Mucosa of stomach (tissue), 1 donor: Measurements from ENCODE around the gene RALGAPB.
"Not testable (repeated sequence)": the region's sequence is repeated elsewhere in the genome, so short reads cannot be mapped to it uniquely, and the experiment has no call there.

Source experiments
- H3K27me3 ChIP-seq: one replicate; pipeline ENCODE4 v1.7.0; 2013; ENCODE audit warnings: mild to moderate bottlenecking, low read length; ENCODE audit not compliant: control insufficient read depth, insufficient read depth
- H3K36me3 ChIP-seq: one replicate; pipeline ENCODE4 v1.7.0; 2013; ENCODE audit warnings: low read length; ENCODE audit not compliant: control insufficient read depth, insufficient read depth
- H3K4me1 ChIP-seq: one replicate; pipeline ENCODE4 v1.7.0; 2013; ENCODE audit warnings: mild to moderate bottlenecking, low read length; ENCODE audit not compliant: control insufficient read depth, insufficient read depth
- H3K4me3 ChIP-seq: one replicate; pipeline ENCODE4 v1.7.0; 2013; ENCODE audit warnings: low read length
- H3K9ac ChIP-seq: one replicate; pipeline ENCODE4 v1.7.0; 2013; ENCODE audit warnings: mild to moderate bottlenecking, low read length, moderate library complexity
- H3K9me3 ChIP-seq: one replicate; pipeline ENCODE4 v1.7.0; 2013; ENCODE audit warnings: mild to moderate bottlenecking, low read length, moderate library complexity; ENCODE audit not compliant: control insufficient read depth
- donor health status: Pancreatic carcinoma.

Gene RALGAPB

DNA sequence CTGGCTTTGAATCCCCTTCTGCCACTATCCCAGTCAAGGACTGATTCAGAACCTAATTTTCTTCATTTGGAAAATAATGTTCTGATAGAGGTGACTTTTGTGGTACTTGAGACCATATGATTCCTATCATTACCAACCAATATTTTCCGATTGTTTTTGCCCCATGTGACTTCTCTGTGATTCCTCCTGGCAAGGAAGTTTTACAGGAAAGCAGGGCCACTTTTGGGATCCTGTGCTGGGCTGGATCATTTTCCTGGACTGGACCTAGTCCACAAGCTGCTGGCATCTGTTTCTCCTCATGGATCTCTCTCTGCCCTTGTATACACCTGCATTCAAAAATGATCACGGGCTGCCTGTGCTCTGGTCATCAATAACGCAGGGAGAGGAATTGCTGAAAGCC is 23.6 kb upstream of the RALGAPB start:
- H3K9me3 ChIP-seq: no peaks in the 10 kb centered on the region
- H3K9ac ChIP-seq: no peak overlapping the region
- peaks cover 4% of the 10 kb centered on the region for H3K36me3 ChIP-seq
- H3K4me3 ChIP-seq: no peak overlapping the region
- H3K4me1 ChIP-seq: peaks cover 31% of the 10 kb centered on the region
- H3K27me3 ChIP-seq: no peaks in the 10 kb centered on the region

DNA sequence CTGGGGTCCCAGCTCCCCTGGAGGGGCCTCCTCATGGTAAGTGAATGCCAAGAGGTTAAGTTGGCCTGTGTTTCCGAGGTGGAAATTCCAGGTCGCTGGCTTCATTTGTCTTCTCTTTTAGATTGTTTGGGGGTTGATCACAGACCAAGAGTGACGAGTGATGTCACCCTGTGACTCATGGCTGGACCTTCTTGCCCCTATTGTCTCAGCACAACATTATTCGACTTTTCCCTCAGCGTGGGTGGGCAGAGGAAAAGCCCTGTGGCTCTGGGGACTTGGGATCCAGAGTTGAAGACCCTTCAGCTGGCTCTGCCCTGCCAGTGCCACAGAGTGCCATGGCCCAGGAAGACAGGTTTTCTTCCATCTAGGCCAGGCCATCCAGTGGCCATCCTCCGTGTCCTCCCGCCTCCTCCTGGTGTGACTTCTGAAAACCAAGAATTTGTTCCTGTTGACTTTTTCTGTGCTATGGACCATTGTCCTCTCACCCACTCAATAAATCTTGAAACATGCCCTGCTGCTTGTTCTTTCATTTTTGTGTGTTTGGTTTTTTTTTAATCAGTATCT is 22.1 kb upstream of the RALGAPB start:
- Histone ChIP-seq H3K4me3 (no peak overlapping the region), H3K27me3 (no peaks in the 10 kb centered on the region), H3K4me1 (peaks cover 31% of the 10 kb centered on the region), H3K9ac (no peak overlapping the region), H3K9me3 (no peaks in the 10 kb centered on the region), H3K36me3 (peaks cover 4% of the 10 kb centered on the region)

DNA sequence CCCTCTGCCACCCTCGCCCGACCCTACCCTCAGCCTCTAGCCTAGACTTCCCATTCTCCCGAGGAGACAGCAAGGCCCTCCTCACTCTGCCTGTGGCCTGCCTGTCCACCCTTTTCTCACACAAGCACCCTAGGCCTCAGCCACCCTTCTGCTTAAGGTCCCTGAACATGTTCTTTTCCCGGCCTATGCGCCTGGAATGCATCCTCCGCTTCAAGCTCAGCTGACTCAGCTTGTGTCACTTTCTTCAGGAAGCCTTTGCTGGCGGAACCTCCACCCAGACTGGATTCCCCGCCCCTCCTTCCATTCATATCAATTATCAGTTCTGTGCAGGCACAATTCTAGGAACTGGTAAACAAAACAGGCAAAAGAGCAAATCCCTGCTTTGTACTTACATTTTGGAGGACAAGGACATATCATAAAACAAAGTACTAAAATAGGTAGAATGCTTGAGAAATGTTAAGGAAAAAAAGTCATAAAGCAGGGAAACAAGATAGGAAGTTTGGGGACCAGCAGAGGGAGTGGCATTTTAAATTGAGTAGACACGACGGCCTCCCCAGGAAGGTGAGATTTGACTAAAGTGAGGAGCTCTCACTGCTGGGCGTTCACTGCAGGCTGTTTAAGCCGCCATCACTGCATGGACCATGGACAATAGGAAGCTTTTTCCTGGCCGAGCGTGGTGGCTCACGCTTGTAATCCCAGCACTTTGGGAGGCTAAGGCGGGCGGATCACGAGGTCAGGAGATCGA is 19.6 kb upstream of the RALGAPB start:
- no peak overlapping the region for H3K4me3 ChIP-seq
- H3K36me3 ChIP-seq: peaks cover 4% of the 10 kb centered on the region
- H3K4me1 ChIP-seq: peaks cover 20% of the 10 kb centered on the region
- no peaks in the 10 kb centered on the region for H3K9me3 ChIP-seq
- H3K27me3 ChIP-seq: no peaks in the 10 kb centered on the region
- H3K9ac ChIP-seq: no peak overlapping the region

DNA sequence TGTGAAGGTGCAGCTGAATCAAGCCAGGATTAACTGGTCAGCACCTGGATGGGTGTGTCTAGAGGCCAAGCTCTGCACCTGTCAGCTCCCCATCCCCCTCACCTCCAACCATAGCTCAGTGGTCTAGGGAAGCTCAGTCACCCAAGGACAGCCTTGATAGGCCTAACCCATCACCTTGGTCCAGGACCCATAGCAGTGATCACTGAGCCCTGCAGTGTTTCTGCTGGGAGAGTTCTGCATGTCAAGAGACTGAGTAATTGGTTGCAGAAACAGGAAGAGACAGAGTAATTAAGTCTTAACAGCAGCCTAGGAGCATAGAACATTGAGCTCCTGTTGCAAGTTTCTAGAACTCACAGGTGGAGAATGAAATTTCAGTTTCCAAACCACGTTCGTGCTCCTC is 18.7 kb upstream of the RALGAPB start:
- Histone ChIP-seq H3K27me3 (no peaks in the 10 kb centered on the region), H3K4me1 (peaks cover 15% of the 10 kb centered on the region), H3K9me3 (no peaks in the 10 kb centered on the region), H3K9ac (no peak overlapping the region), H3K4me3 (no peak overlapping the region), H3K36me3 (peaks cover 4% of the 10 kb centered on the region)

DNA sequence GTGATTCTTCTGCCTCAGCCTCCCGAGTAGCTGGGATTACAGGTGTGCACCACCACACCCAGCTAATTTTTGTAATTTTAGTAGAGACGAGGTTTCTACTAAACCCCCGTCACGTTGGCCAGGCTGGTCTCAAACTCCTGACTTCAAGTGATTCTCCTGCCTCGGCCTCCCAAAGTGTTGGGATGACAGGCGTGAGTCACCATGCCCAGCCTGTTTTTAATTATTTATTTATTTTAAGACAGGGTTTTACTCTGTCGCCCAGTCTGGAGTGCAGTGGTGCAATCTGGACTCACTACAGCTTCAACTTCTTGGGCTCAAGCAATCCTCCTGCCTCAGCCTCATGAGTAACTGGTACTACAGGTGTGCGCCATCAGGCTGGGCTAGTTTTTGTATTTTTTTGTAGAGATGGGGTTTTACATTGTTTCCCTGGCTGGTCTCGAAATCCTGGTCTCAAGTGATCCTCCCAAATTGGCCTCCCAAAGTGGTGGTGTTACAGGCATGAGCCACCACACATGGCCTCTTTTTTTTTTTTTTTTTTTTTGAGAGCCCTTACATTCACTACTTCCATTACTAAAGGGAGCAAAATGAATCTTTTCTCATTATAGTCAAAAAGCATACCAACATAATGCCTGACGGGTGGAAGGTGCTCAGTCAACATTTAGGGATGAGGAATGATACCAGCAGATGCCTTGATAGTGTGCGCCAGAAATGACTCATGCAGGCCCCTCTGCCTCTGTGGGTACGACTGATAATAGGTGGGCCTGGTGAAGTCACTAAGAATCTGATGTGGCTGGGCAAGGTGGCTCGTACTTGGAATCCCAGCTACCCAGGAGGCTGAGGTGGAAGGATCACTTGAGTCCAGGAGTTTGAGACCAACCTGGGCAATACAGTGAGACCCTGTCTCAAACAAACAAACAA is 17.8 kb upstream of the RALGAPB start:
- peaks cover 15% of the 10 kb centered on the region for H3K4me1 ChIP-seq
- no peak overlapping the region for H3K9ac ChIP-seq
- H3K27me3 ChIP-seq: no peaks in the 10 kb centered on the region
- H3K9me3 ChIP-seq: no peaks in the 10 kb centered on the region
- no peak overlapping the region for H3K4me3 ChIP-seq
- H3K36me3 ChIP-seq: peaks cover 4% of the 10 kb centered on the region

DNA sequence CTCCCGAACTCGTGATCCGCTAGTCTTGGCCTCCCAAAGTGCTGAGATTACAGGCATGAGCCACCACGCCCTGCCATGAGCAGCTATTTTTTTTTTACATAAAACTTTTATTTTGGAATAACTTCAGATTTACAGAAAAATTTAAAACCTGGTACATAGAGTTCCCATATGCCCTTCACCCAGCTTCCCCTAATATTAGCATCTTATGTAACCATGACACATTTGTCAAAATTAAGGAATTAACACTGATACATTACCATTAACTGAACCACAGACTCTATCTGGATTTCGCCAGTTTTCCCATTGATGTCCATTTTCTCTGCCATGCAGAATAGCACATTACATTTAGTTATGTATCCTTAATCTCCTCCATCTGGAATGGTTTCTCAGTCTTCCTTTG is 14.3 kb upstream of the RALGAPB start:
- no peaks in the 10 kb centered on the region for H3K36me3 ChIP-seq

DNA sequence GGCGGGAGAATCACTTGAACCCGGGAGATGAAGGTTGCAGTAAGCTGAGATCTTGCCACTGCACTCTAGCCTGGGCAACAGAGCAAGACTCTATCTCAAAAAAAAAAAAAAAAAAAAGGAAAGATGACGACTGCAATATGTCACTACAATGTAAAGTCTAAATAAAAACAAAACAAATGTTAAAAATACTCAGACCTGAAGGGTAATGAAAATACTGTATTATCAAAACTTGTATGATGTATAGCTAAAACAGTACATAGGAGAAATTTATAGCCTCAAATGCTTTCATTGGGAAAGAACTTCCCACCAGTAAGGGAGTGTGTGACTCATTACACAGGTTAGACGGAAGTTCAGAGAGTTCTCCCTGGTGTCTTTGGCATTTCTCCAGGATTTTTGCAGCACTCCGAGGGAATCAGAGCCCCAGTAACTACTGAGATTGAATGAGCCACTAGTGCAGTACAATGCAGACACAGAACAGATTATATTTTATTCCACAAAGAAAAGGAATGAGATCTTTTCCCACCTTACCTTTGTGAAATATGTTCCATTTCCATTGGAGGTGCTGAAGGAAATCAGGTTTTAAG is 12.5 kb upstream of the RALGAPB start:
- Histone ChIP-seq H3K27me3 (no peaks in the 10 kb centered on the region), H3K4me3 (no peak overlapping the region), H3K9ac (no peak overlapping the region)

More for the DNA sequence above, 14.3 kb upstream of the RALGAPB start:
- Histone ChIP-seq H3K9ac (no peak overlapping the region), H3K27me3 (no peaks in the 10 kb centered on the region), H3K9me3 (no peaks in the 10 kb centered on the region), H3K4me3 (no peak overlapping the region), H3K4me1 (peaks cover 6% of the 10 kb centered on the region)

DNA sequence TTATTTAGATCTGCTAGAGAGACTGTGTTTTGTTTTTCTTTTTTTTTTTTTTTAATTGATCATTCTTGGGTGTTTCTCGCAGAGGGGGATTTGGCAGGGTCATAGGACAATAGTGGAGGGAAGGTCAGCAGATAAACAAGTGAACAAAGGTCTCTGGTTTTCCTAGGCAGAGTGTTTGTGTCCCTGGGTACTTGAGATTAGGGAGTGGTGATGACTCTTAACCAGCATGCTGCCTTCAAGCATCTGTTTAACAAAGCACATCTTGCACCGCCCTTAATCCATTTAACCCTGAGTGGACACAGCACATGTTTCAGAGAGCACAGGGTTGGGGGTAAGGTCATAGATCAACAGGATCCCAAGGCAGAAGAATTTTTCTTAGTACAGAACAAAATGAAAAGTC is 12.0 kb upstream of the RALGAPB start:
- not testable (repeated sequence) for H3K27me3 ChIP-seq, H3K9me3 ChIP-seq, H3K9ac ChIP-seq, H3K4me1 ChIP-seq, H3K36me3 ChIP-seq, H3K4me3 ChIP-seq

More for the DNA sequence above, 12.5 kb upstream of the RALGAPB start:
- H3K36me3 ChIP-seq: no peaks in the 10 kb centered on the region
- H3K9me3 ChIP-seq: no peaks in the 10 kb centered on the region
- H3K4me1 ChIP-seq: no peaks in the 10 kb centered on the region

DNA sequence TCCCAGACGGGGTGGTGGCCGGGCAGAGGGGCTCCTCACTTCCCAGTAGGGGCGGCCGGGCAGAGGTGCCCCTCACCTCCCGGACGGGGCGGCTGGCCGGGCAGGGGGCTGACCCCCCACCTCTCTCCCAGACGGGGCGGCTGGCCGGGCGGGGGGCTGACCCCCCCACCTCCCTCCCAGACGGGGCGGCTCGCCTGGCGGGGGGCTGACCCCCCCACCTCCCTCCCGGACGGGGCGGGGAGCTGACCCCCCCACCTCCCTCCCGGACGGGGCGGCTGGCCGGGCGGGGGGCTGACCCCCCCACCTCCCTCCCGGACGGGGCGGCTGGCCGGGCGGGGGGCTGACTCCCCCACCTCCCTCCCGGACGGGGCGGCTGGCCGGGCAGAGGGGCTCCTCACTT is 11.5 kb upstream of the RALGAPB start:
- H3K4me1 ChIP-seq, H3K27me3 ChIP-seq, H3K9me3 ChIP-seq, H3K36me3 ChIP-seq, H3K9ac ChIP-seq, H3K4me3 ChIP-seq: not testable (repeated sequence)

DNA sequence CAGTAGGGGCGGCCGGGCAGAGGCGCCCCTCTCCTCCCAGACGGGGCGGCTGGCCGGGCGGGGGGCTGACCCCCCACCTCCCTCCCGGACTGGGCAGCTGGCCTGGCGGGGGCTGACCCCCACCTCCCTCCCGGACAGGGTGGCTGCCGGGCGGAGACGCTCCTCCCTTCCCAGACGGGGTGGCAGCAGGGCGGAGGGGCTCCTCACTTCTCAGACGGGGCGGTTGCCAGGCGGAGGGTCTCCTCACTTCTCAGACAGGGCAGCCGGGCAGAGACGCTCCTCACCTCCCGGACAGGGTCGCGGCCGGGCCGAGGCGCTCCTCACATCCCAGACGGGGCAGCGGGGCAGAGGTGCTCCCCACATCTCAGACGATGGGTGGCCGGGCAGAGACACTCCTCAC is 11.1 kb upstream of the RALGAPB start:
- H3K4me1 ChIP-seq, H3K27me3 ChIP-seq, H3K4me3 ChIP-seq, H3K36me3 ChIP-seq, H3K9me3 ChIP-seq, H3K9ac ChIP-seq: not testable (repeated sequence)

DNA sequence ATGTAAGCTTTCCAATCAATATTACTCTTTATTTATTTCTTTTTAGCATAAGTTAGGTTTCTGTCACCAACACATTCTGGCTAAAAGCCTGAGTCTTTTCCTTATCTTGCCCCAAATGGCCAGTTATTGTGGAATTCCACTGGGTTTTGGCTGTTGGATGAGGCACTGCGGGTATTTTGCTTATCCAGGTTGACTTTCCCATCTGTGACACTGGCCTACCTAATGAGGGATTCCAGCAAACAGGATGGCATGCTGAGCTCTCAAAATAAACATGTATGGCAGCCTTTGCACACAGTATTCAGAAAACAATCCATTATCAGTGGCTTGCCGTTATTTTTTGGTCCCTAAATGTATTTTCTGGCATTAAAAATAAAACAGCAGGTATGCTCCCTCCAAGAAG is 6.5 kb upstream of the RALGAPB start:
- H3K9me3 ChIP-seq: no peaks in the 10 kb centered on the region
- no peaks in the 10 kb centered on the region for H3K36me3 ChIP-seq
- H3K4me3 ChIP-seq: no peak overlapping the region
- H3K9ac ChIP-seq: no peak overlapping the region
- H3K27me3 ChIP-seq: no peaks in the 10 kb centered on the region
- no peaks in the 10 kb centered on the region for H3K4me1 ChIP-seq

DNA sequence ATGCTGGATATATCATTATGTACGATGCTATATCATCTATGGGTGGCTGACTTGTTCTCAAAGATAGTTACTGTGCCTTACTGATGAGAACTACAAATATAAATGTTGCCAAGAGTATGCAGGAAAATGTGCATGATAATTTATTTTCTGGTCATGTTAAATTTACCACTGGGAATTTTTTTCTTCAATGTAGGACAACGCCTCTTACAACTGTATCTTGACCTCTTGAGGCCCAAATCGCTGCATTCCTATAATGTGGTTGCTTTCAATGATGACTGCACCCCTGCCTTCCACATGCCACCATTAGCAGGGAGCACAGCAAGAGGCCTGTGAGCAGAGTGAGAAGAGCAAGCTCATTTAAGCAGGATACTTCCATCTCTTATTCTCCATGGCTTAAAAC is 5.7 kb upstream of the RALGAPB start:
- Histone ChIP-seq H3K9me3 (no peaks in the 10 kb centered on the region), H3K27me3 (no peaks in the 10 kb centered on the region)

More for the DNA sequence above, 5.7 kb upstream of the RALGAPB start:
- Histone ChIP-seq H3K4me3 (no peak overlapping the region), H3K36me3 (no peaks in the 10 kb centered on the region), H3K4me1 (no peaks in the 10 kb centered on the region), H3K9ac (no peak overlapping the region)
